Ovary (tissue), 9 donors: Measurements from ENCODE around the gene HUWE1. TPM values are rescaled to one million over a fixed set of nuclear protein-coding genes. Genes with fewer than 3 reads are reported as not detected.

Experiments used
- DNase-seq, 5 donors: peaks; one replicate each; pipeline ENCODE4 v3.0.0-alpha.2; 2019 to 2020
- H3K27ac ChIP-seq, 2 donors: fragments of 200-600 bp; one replicate each; pipeline versions ENCODE4 v1.5.1 to v1.8.0; 2019 to 2022
- H3K27me3 ChIP-seq: fragments of 200-600 bp; one replicate; pipeline ENCODE4 v1.8.0; 2022
- H3K36me3 ChIP-seq: fragments of 200-600 bp; sonication (generic); one replicate; pipeline ENCODE4 v1.5.1; 2019
- H3K4me1 ChIP-seq: one replicate; pipeline ENCODE4 v1.8.1; 2013; ENCODE audit warnings: mild to moderate bottlenecking, moderate library complexity; ENCODE audit not compliant: insufficient read depth
- H3K4me3 ChIP-seq: fragments of 200-600 bp; sonication (generic); one replicate; pipeline ENCODE4 v1.5.1; 2017
- H3K9me3 ChIP-seq, 2 donors: fragments of 200-600 bp in 1 of 2; sonication (generic) in 1 of 2; one replicate each; pipeline versions ENCODE4 v1.5.1 to v1.8.1; 2013 to 2019; ENCODE audit warnings: mild to moderate bottlenecking in 1 of 2, moderate library complexity in 1 of 2
- CTCF ChIP-seq, 3 donors: fragments of 450-650 bp in 2 of 3; fragments of 200-600 bp in 1 of 3; IDR thresholded peaks; one replicate each; pipeline versions ENCODE4 v1.5.1 to v1.8.0; 2016 to 2022; ENCODE audit warnings: antibody characterized with exemption in 3 of 3, mild to moderate bottlenecking in 1 of 3
- EP300 ChIP-seq: sonication (generic); formaldehyde crosslinking; IDR thresholded peaks from one replicate; pipeline ENCODE4 v1.6.1; 2017; ENCODE audit warnings: antibody characterized with exemption
- POLR2A ChIP-seq: fragments of 450-650 bp; IDR thresholded peaks from one replicate; pipeline ENCODE4 v1.6.1; 2017; ENCODE audit warnings: antibody characterized with exemption, mild to moderate bottlenecking, moderate library complexity
- WGBS, 3 donors: extraction: QIAGEN DNeasy Blood & Tissue Kit in 1 of 3; methylation state at CpG; one replicate each; pipeline versions ENCODE4 v1.1.5 to v1.1.7; 2013 to 2017; 5-methylcytosine and 5-hydroxymethylcytosine counted together
- intact Hi-C, 4 donors: fragments of 100-400 bp; cut with DNase I; formaldehyde crosslinking; loops; one replicate each; pipeline versions ENCODE4 v1.11.0 to v1.15.1; 2022 to 2023
- polyA plus RNA-seq, 2 donors: library from polyadenylated mRNA; stranded (reverse); fragments of 200-250 nt in 1 of 2; fragments of 350-450 nt in 1 of 2; fragmentation: Illumina TruSeq in 1 of 2; extraction: RNeasy Lipid Tissue Mini Kit (QIAGEN cat#74804) in 1 of 2; gene quantifications; one replicate each; pipeline ENCODE4 v1.2.3, GENCODE V29; 2013 to 2014
- total RNA-seq, 7 donors: library from RNA; depleted of rRNA in 2 of 7; stranded (reverse); fragments of >200 nt in 2 of 7; fragmentation: NEBNext Ultra II Directional in 3 of 7; extraction: Animal tissue kit (Norgen Biotek cat#: 25700) in 3 of 7; gene quantifications; one replicate each; pipeline versions ENCODE4 v1.1.0 to v1.2.4, GENCODE V29; 2016 to 2023
- donor health status: DM: no; HTN: no; CAD: no; lungs with moderate emphysema.
- donor health status: DM: no; HTN: no; CAD: no.
- donor health status: Bipolar disorder and iron deficiency.
- donor health status: DM: yes; HTN: yes; CAD: no.
- donor health status: DM: no; HTN: no; CAD: no.
- donor health status: DM: yes; HTN: yes; CAD: no.

HUWE1 gene
- total and polyA plus RNA-seq, 9 donors: 58.2 to 198 (median 188) TPM

GRCh38 chrX:53642337-53642736, 44.2 kb downstream of the HUWE1 start:
- intact Hi-C loops: no loop called here
- no peak for DNase-seq
- WGBS, 3 donors: 76 to 86% (median 78%) methylated on average over 2 of the region's 2 CpGs
- H3K27me3 ChIP-seq: no peaks in the 10 kb centered on the region
- no peak overlapping the region for H3K27ac ChIP-seq
- H3K4me3 ChIP-seq: no peak overlapping the region
- TF ChIP-seq POLR2A (no peak), CTCF (IDR thresholded peaks at IDR 0.05) (no peak), EP300 (no peak)
- no peaks in the 10 kb centered on the region for H3K36me3 ChIP-seq
- no peaks in the 10 kb centered on the region for H3K4me1 ChIP-seq
- no peaks in the 10 kb centered on the region for H3K9me3 ChIP-seq

- Histone ChIP-seq H3K4me3 (no peak overlapping the region), H3K27ac (no peak overlapping the region), H3K9me3 (no peaks in the 10 kb centered on the region), H3K36me3 (no peaks in the 10 kb centered on the region), H3K4me1 (no peaks in the 10 kb centered on the region), H3K27me3 (no peaks in the 10 kb centered on the region)
- intact Hi-C loops: no loop called here
- DNase-seq: no peak
- TF ChIP-seq CTCF (IDR thresholded peaks at IDR 0.05) (no peak), EP300 (no peak), POLR2A (no peak)
These were observed 47.3 kb downstream of the HUWE1 start for GRCh38 chrX:53639257-53639656.

GRCh38 chrX:53637479-53637878, 49.0 kb downstream of the HUWE1 start:
- H3K27me3 ChIP-seq: no peaks in the 10 kb centered on the region
- intact Hi-C loops: no loop called here
- H3K36me3 ChIP-seq: no peaks in the 10 kb centered on the region
- no peaks in the 10 kb centered on the region for H3K4me1 ChIP-seq
- H3K9me3 ChIP-seq: no peaks in the 10 kb centered on the region
- TF ChIP-seq CTCF (IDR thresholded peaks at IDR 0.05) (no peak), EP300 (no peak), POLR2A (no peak)
- no peak overlapping the region for H3K4me3 ChIP-seq
- no peak for DNase-seq
- no peak overlapping the region for H3K27ac ChIP-seq
- 60 to 70% (median 61%) methylated on average over 2 of the region's 2 CpGs for WGBS, 3 donors

- no peaks in the 10 kb centered on the region for H3K27me3 ChIP-seq
- no peak for TF ChIP-seq EP300
- no peak for TF ChIP-seq CTCF (IDR thresholded peaks at IDR 0.05)
- TF ChIP-seq POLR2A: no peak
- intact Hi-C loops: no loop called here
- no peaks in the 10 kb centered on the region for H3K4me1 ChIP-seq
- H3K9me3 ChIP-seq: no peaks in the 10 kb centered on the region
- no peak overlapping the region for H3K27ac ChIP-seq
- no peak overlapping the region for H3K4me3 ChIP-seq
- DNase-seq: no peak
- 61 to 67% (median 65%) methylated on average over 2 of the region's 2 CpGs for whole genome bisulfite sequencing, 3 donors
- H3K36me3 ChIP-seq: no peaks in the 10 kb centered on the region
These were observed 55.4 kb downstream of the HUWE1 start for GRCh38 chrX:53631156-53631555.

GRCh38 chrX:53630261-53630660, 56.3 kb downstream of the HUWE1 start:
- Histone ChIP-seq H3K4me3 (no peak overlapping the region), H3K4me1 (no peaks in the 10 kb centered on the region), H3K9me3 (no peaks in the 10 kb centered on the region), H3K27me3 (no peaks in the 10 kb centered on the region), H3K27ac (no peak overlapping the region), H3K36me3 (no peaks in the 10 kb centered on the region)
- intact Hi-C loops: no loop called here
- TF ChIP-seq CTCF (IDR thresholded peaks at IDR 0.05) (no peak), POLR2A (no peak), EP300 (no peak)
- WGBS, 3 donors: 70 to 80% (median 73%) methylated on average over 4 of the region's 4 CpGs
- DNase-seq: no peak
